HG03575 (cell line): ENCODE data around the gene ACACB.

Experiments
- ATAC-seq: cut with Tn5 transposase; IDR thresholded peaks from one replicate; pipeline ENCODE4 v1.9.1; 2021; ENCODE audit not compliant: unreplicated experiment, insufficient number of reproducible peaks, low FRiP score; ENCODE audit errors: extremely low read depth

Gene ACACB

GRCh38 chr12:109286252-109286651 is 169.9 kb downstream of the ACACB start:
- ATAC-seq, result no peak

- ATAC-seq, result no peak
Observed at GRCh38 chr12:109286652-109287051, 170.3 kb downstream of the ACACB start.

GRCh38 chr12:109287181-109287580 is 170.8 kb downstream of the ACACB start:
- ATAC-seq, result no peak

- ATAC-seq, result no peak
Observed at GRCh38 chr12:109287811-109288469, 171.6 kb downstream of the ACACB start.

GRCh38 chr12:109288571-109288970 is 172.2 kb downstream of the ACACB start:
- ATAC-seq, result no peak

- no peak for ATAC-seq
Observed at GRCh38 chr12:109289004-109289403, 172.6 kb downstream of the ACACB start.

GRCh38 chr12:109289551-109289950 is 173.2 kb downstream of the ACACB start:
- ATAC-seq, result no peak

GRCh38 chr12:109290061-109290460 is 173.7 kb downstream of the ACACB start:
- no peak for ATAC-seq

GRCh38 chr12:109291117-109291516 is 174.7 kb downstream of the ACACB start:
- ATAC-seq, result no peak

GRCh38 chr12:109291521-109292341 is 175.3 kb downstream of the ACACB start:
- no peak for ATAC-seq

GRCh38 chr12:109292342-109292711 is 175.9 kb downstream of the ACACB start:
- no peak for ATAC-seq

- ATAC-seq, result no peak
Observed at GRCh38 chr12:109293106-109293505, 176.7 kb downstream of the ACACB start.

GRCh38 chr12:109294286-109294796 is 178.0 kb downstream of the ACACB start:
- no peak for ATAC-seq

GRCh38 chr12:109295764-109296425 is 179.5 kb downstream of the ACACB start:
- ATAC-seq, result no peak

- ATAC-seq, result no peak
Observed at GRCh38 chr12:109296431-109296830, 180.0 kb downstream of the ACACB start.

- ATAC-seq, result no peak
Observed at GRCh38 chr12:109299849-109300248, 183.5 kb downstream of the ACACB start.

GRCh38 chr12:109301643-109302168 is 185.3 kb downstream of the ACACB start:
- ATAC-seq, result no peak

- no peak for ATAC-seq
Observed at GRCh38 chr12:109302358-109302757, 186.0 kb downstream of the ACACB start.

GRCh38 chr12:109302770-109303169 is 186.4 kb downstream of the ACACB start:
- ATAC-seq, result no peak

GRCh38 chr12:109304485-109304884 is 188.1 kb downstream of the ACACB start:
- ATAC-seq, result no peak
